COLO668 (cell line): ENCODE results near the gene TBC1D4.
"Not testable (repeated sequence)": the region's sequence is repeated elsewhere in the genome, so short reads cannot be mapped to it uniquely, and the experiment has no call there.

Experiments
- DNase-seq: peaks from one replicate; lab custom pipeline; 2025; ENCODE audit not compliant: unreplicated experiment; lab: John Stamatoyannopoulos, UW

The TBC1D4 gene

GRCh38 chr13:75364131-75364713, 117.7 kb downstream of the TBC1D4 start:
- DNase-seq: no peak

- no peak for DNase-seq
Measured at GRCh38 chr13:75363371-75363770, 118.6 kb downstream of the TBC1D4 start.

- no peak for DNase-seq
Measured at GRCh38 chr13:75362026-75362425, 119.9 kb downstream of the TBC1D4 start.

GRCh38 chr13:75360170-75360569, 121.8 kb downstream of the TBC1D4 start:
- no peak for DNase-seq

GRCh38 chr13:75359266-75359665, 122.7 kb downstream of the TBC1D4 start:
- no peak for DNase-seq

GRCh38 chr13:75357576-75358289, 124.2 kb downstream of the TBC1D4 start:
- DNase-seq: peak; percentile 31

- DNase-seq: no peak
Measured at GRCh38 chr13:75356421-75356820, 125.5 kb downstream of the TBC1D4 start.

GRCh38 chr13:75355609-75356008, 126.4 kb downstream of the TBC1D4 start:
- DNase-seq: no peak

GRCh38 chr13:75353781-75354193, 128.2 kb downstream of the TBC1D4 start:
- DNase-seq: no peak

GRCh38 chr13:75352641-75353327, 129.2 kb downstream of the TBC1D4 start:
- DNase-seq: no peak

- not testable (repeated sequence) for DNase-seq
Measured at GRCh38 chr13:75351538-75351937, 130.4 kb downstream of the TBC1D4 start.

- no peak for DNase-seq
Measured at GRCh38 chr13:75347925-75348324, 134.0 kb downstream of the TBC1D4 start.

- no peak for DNase-seq
Measured at GRCh38 chr13:75347457-75347856, 134.5 kb downstream of the TBC1D4 start.

- DNase-seq: no peak
Measured at GRCh38 chr13:75345193-75345592, 136.8 kb downstream of the TBC1D4 start.

- DNase-seq: no peak
Measured at GRCh38 chr13:75341028-75341427, 140.9 kb downstream of the TBC1D4 start.

GRCh38 chr13:75339635-75340374, 142.2 kb downstream of the TBC1D4 start:
- DNase-seq: no peak

- DNase-seq: no peak
Measured at GRCh38 chr13:75334634-75335447, 147.1 kb downstream of the TBC1D4 start.

- no peak for DNase-seq
Measured at GRCh38 chr13:75333103-75333502, 148.9 kb downstream of the TBC1D4 start.

GRCh38 chr13:75331792-75332349, 150.1 kb downstream of the TBC1D4 start:
- no peak for DNase-seq

- no peak for DNase-seq
Measured at GRCh38 chr13:75330770-75331169, 151.2 kb downstream of the TBC1D4 start.
